Measurements from ENCODE around the gene PPP2R5D. TPM values are rescaled to one million over a fixed set of nuclear protein-coding genes. Genes with fewer than 3 reads are reported as not detected.
"Not testable (repeated sequence)": the region's sequence is repeated elsewhere in the genome, so short reads cannot be mapped to it uniquely, and the experiment has no call there.

Gene PPP2R5D
- polyA plus RNA-seq, 3 donors, result 10.3 to 24.9 (median 14.9) TPM

DNA sequence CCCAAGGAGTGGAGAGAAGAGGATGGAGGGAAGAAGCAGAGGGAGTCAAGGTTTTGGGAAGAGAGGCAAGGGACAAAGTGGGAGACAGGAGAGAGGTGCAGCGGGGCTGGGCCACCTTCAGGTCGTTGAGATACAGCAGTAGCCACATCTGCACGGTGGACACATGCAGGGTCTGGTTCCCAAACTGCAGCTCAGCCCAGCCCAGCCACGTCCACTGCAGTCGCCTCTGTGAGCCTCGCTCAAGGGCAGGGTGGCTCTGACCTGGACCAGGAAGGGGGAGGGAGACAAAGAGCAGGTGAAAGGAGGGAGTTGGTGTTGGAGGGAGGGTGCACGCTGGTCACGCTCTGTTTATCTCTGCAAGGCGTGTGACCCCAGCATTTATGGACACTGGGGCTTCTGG lies 54.4 kb downstream of the PPP2R5D start:
- Mint-ChIP-seq H3K4me1 (no peaks in the 10 kb centered on the region), H3K9me3 (no peaks in the 10 kb centered on the region), H3K36me3 (peaks cover 66 to 96% of the 10 kb centered on the region in 2 donors), H3K27me3 (ENCODE audit: low read depth in 3 of 3) (peaks cover 0 to 4% (median 0%) of the 10 kb centered on the region in 3 donors), H3K27ac (peak overlapping the region in 1 of 7 donors; percentile 78), H3K4me3 (no peak overlapping the region)
- no peaks in the 10 kb centered on the region for H3K9me3 ChIP-seq (replicated peaks in 1 of 2; ENCODE audit: control insufficient read depth in 1 of 2, insufficient read depth in 1 of 2, low read length in 2 of 2)
- DNase-seq, result no peak
- no peak overlapping the region for H3K4me3 ChIP-seq (replicated peaks in 1 of 3; ENCODE audit: low read depth in 2 of 3, low read length in 3 of 3)
- no peak overlapping the region for H2AFZ ChIP-seq (ENCODE audit: insufficient read depth, low read depth, low read length, poor library complexity, severe bottlenecking)
- intact Hi-C loops (cut with micrococcal nuclease), result no loop called here
- H4K20me1 ChIP-seq (ENCODE audit: insufficient read depth, low read length), result no peaks in the 10 kb centered on the region
- peaks cover 47 to 78% of the 10 kb centered on the region in 2 donors for H3K36me3 ChIP-seq (replicated peaks in 1 of 2; ENCODE audit: control insufficient read depth in 1 of 2, insufficient read depth in 2 of 2, low read length in 2 of 2)
- no peak overlapping the region for H3K9ac ChIP-seq (ENCODE audit: insufficient read depth, low read length, poor library complexity, severe bottlenecking)
- no peak overlapping the region for H3K4me2 ChIP-seq (replicated peaks; ENCODE audit: extremely low read depth, low read length, poor library complexity, severe bottlenecking)
- TF ChIP-seq, protein P1, sequence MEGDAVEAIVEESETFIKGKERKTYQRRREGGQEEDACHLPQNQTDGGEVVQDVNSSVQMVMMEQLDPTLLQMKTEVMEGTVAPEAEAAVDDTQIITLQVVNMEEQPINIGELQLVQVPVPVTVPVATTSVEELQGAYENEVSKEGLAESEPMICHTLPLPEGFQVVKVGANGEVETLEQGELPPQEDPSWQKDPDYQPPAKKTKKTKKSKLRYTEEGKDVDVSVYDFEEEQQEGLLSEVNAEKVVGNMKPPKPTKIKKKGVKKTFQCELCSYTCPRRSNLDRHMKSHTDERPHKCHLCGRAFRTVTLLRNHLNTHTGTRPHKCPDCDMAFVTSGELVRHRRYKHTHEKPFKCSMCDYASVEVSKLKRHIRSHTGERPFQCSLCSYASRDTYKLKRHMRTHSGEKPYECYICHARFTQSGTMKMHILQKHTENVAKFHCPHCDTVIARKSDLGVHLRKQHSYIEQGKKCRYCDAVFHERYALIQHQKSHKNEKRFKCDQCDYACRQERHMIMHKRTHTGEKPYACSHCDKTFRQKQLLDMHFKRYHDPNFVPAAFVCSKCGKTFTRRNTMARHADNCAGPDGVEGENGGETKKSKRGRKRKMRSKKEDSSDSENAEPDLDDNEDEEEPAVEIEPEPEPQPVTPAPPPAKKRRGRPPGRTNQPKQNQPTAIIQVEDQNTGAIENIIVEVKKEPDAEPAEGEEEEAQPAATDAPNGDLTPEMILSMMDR (IDR thresholded peaks at IDR 0.05), result no peak
- 96% methylated on average over 8 of the region's 9 CpGs for WGBS (ENCODE audit: insufficient coverage)
- no peaks in the 10 kb centered on the region for H3K4me1 ChIP-seq (ENCODE audit: control insufficient read depth in 1 of 2, insufficient read depth in 2 of 2, low read length in 2 of 2)
- H3K79me2 ChIP-seq (ENCODE audit: insufficient read depth, low read length), result no peaks in the 10 kb centered on the region
- peak overlapping the region in 1 of 2 donors; percentile 26 for H3K27ac ChIP-seq (ENCODE audit: low read depth in 1 of 2, low read length in 2 of 2)
- H3K27me3 ChIP-seq (ENCODE audit: control insufficient read depth in 2 of 2, insufficient read depth in 2 of 2, low read length in 2 of 2), result no peaks in the 10 kb centered on the region

DNA sequence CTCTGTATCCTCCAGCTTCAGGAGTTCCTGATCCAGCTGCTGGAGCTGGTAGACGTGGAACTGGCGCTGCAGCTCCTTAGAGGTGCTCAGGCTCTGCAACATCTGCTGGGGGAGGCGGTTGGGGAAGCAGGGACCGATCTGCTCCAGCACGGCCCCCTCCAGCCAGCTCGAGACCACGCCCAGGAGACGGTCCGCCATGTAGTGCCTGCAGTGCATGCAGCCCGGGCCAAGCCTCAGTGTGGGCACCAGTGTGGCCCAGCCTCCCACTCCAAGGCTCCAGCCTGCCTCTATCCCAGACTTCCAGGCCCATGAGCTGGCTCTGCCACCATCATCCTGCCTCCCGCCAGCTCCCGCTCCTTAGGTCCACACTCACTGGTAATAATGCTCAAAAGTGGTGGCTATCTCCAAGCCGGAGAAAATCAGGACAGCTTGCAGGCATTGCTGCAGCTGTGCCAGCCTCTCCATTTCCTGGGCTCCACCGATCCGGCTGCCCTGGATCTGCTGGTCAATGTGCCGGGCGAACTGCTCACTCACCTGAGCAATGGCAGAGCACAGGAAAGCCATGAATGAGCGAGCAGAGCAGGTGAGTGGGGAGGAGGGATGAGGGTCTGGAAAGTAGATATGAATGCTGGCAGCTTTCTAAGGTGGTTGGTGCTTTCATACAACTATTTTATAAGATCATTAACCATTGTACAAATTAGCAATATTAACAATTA lies 56.3 kb downstream of the PPP2R5D start:
- 95% methylated on average over 17 of the region's 18 CpGs for WGBS (ENCODE audit: insufficient coverage)
- DNase-seq, result no peak
- Histone ChIP-seq H3K4me2 (replicated peaks; ENCODE audit: extremely low read depth, low read length, poor library complexity, severe bottlenecking) (no peak overlapping the region), H2AFZ (ENCODE audit: insufficient read depth, low read depth, low read length, poor library complexity, severe bottlenecking) (no peak overlapping the region), H3K79me2 (ENCODE audit: insufficient read depth, low read length) (no peaks in the 10 kb centered on the region), H4K20me1 (ENCODE audit: insufficient read depth, low read length) (no peaks in the 10 kb centered on the region), H3K4me3 (replicated peaks in 1 of 3; ENCODE audit: low read depth in 2 of 3, low read length in 3 of 3) (no peak overlapping the region), H3K9me3 (replicated peaks in 1 of 2; ENCODE audit: control insufficient read depth in 1 of 2, insufficient read depth in 1 of 2, low read length in 2 of 2) (no peaks in the 10 kb centered on the region), H3K36me3 (replicated peaks in 1 of 2; ENCODE audit: control insufficient read depth in 1 of 2, insufficient read depth in 2 of 2, low read length in 2 of 2) (peaks cover 48 to 76% of the 10 kb centered on the region in 2 donors), H3K27ac (ENCODE audit: low read depth in 1 of 2, low read length in 2 of 2) (no peak overlapping the region), H3K27me3 (ENCODE audit: control insufficient read depth in 2 of 2, insufficient read depth in 2 of 2, low read length in 2 of 2) (no peaks in the 10 kb centered on the region), H3K4me1 (ENCODE audit: control insufficient read depth in 1 of 2, insufficient read depth in 2 of 2, low read length in 2 of 2) (no peaks in the 10 kb centered on the region), H3K9ac (ENCODE audit: insufficient read depth, low read length, poor library complexity, severe bottlenecking) (no peak overlapping the region)
- H3K4me1 Mint-ChIP-seq, result no peaks in the 10 kb centered on the region
- intact Hi-C loops (cut with micrococcal nuclease), result no loop called here
- no peak overlapping the region for H3K4me3 Mint-ChIP-seq
- peaks cover 0 to 4% (median 0%) of the 10 kb centered on the region in 3 donors for H3K27me3 Mint-ChIP-seq (ENCODE audit: low read depth in 3 of 3)
- TF ChIP-seq, protein P1 (IDR thresholded peaks at IDR 0.05), result no peak
- peaks cover 71 to 93% of the 10 kb centered on the region in 2 donors for H3K36me3 Mint-ChIP-seq
- H3K9me3 Mint-ChIP-seq, result peaks cover 0 to 2% (median 0%) of the 10 kb centered on the region in 7 donors
- peak overlapping the region in 2 of 7 donors; percentile 48 to 60 for H3K27ac Mint-ChIP-seq

DNA sequence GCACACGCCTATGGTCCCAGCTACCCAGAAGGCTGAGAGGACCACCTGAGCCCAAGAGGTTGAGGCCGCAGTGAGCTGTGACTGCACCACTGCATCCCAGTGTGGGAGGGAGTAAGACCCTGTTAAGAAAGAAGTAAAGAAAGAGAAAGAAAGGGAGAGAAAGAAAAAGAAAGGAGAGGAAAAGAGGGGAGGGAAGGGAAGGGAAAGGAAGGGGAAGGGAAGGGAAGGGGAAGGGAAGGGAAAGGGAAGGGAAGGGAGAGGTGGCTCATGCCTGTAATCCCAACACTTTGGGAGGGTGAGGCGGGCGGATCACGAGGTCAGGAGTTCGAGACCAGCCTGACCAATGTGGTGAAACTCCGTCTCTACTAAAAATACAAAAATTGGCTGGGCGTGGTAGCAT lies 57.1 kb downstream of the PPP2R5D start:
- H3K79me2 ChIP-seq (ENCODE audit: insufficient read depth, low read length); H3K9ac ChIP-seq (ENCODE audit: insufficient read depth, low read length, poor library complexity, severe bottlenecking); H4K20me1 ChIP-seq (ENCODE audit: insufficient read depth, low read length); H3K9me3 Mint-ChIP-seq; H3K9me3 ChIP-seq (replicated peaks in 1 of 2; ENCODE audit: control insufficient read depth in 1 of 2, insufficient read depth in 1 of 2, low read length in 2 of 2); H3K4me2 ChIP-seq (replicated peaks; ENCODE audit: extremely low read depth, low read length, poor library complexity, severe bottlenecking); H3K27me3 Mint-ChIP-seq (ENCODE audit: low read depth in 3 of 3); H3K4me1 ChIP-seq (ENCODE audit: control insufficient read depth in 1 of 2, insufficient read depth in 2 of 2, low read length in 2 of 2); H2AFZ ChIP-seq (ENCODE audit: insufficient read depth, low read depth, low read length, poor library complexity, severe bottlenecking); H3K4me3 Mint-ChIP-seq; H3K4me3 ChIP-seq (replicated peaks in 1 of 3; ENCODE audit: low read depth in 2 of 3, low read length in 3 of 3); DNase-seq; H3K27ac ChIP-seq (ENCODE audit: low read depth in 1 of 2, low read length in 2 of 2); H3K27me3 ChIP-seq (ENCODE audit: control insufficient read depth in 2 of 2, insufficient read depth in 2 of 2, low read length in 2 of 2); intact Hi-C loops (cut with micrococcal nuclease); H3K4me1 Mint-ChIP-seq: not testable (repeated sequence)
- Mint-ChIP-seq H3K27ac (peak overlapping the region in 1 of 7 donors; percentile 49), H3K36me3 (peaks cover 73 to 95% of the 10 kb centered on the region in 2 donors)
- WGBS (ENCODE audit: insufficient coverage), result 100% methylated on average over 1 of the region's 8 CpGs
- H3K36me3 ChIP-seq (replicated peaks in 1 of 2; ENCODE audit: control insufficient read depth in 1 of 2, insufficient read depth in 2 of 2, low read length in 2 of 2), result peaks cover 49 to 80% of the 10 kb centered on the region in 2 donors

All from CD14-positive monocyte (primary cell).